Panc1 (cell line): ENCODE data around the gene RPP30. TPM values are rescaled to one million over a fixed set of nuclear protein-coding genes. Genes with fewer than 3 reads are reported as not detected.

ENCODE experiments used
- ATAC-seq: fragments of 200-7000 bp; cut with Tn5 transposase; 2 replicates; pipeline ENCODE4 v1.9.1; 2020; ENCODE audit warnings: mild to moderate bottlenecking, moderate library complexity
- BruUV-seq: library from RNA; stranded (reverse); fragments of 400-500 nt; replicated peaks from 2 replicates; lab custom pipeline; 2021; lab: Mats Ljungman, UMichigan
- CTCF ChIA-PET: fragments of 300-600 bp; sonication (Branson Sonifier 250); formaldehyde crosslinking; loops from one replicate; lab custom pipeline; 2022; ENCODE audit warnings: antibody characterized with exemption; lab: Charles Lee
- POLR2A ChIA-PET: fragments of 300-600 bp; sonication (Branson Sonifier 250); formaldehyde crosslinking; loops from one replicate; lab custom pipeline; 2022; ENCODE audit warnings: antibody characterized with exemption; lab: Charles Lee
- DNase-seq: peaks from one replicate; pipeline ENCODE4 v3.0.0-alpha.2; 2010; ENCODE audit warnings: low read depth, low spot score
- H3K27ac ChIP-seq: 2 replicates; pipeline ENCODE4 v1.5.1; 2011; ENCODE audit warnings: mild to moderate bottlenecking, low read length, inconsistent platforms
- H3K27me3 ChIP-seq: fragments of 200-500 bp; sonication (Bioruptor generic); 2 replicates; pipeline ENCODE4 v1.6.0; 2014; ENCODE audit warnings: low read length, inconsistent platforms; ENCODE audit not compliant: control insufficient read depth, insufficient read depth
- H3K36me3 ChIP-seq: fragments of 200-500 bp; sonication (Bioruptor generic); 2 replicates; pipeline ENCODE4 v1.5.1; 2014; ENCODE audit warnings: inconsistent platforms, mild to moderate bottlenecking, low read length, moderate library complexity; ENCODE audit not compliant: control insufficient read depth, insufficient read depth
- H3K4me1 ChIP-seq: 2 replicates; pipeline ENCODE4 v1.5.1; 2011; ENCODE audit warnings: inconsistent platforms, mild to moderate bottlenecking, low read length, moderate library complexity; ENCODE audit not compliant: control insufficient read depth, insufficient read depth
- H3K4me3 ChIP-seq, 2 experiments: 2 replicates each; pipeline ENCODE4 v1.5.1; 2011 to 2012; ENCODE audit warnings: low read depth in 2 of 2, low read length in 2 of 2, mild to moderate bottlenecking in 2 of 2, inconsistent platforms in 1 of 2, moderate library complexity in 1 of 2
- H3K9me3 ChIP-seq: fragments of 200-500 bp; sonication (Bioruptor generic); 2 replicates; pipeline ENCODE4 v1.5.1; 2014; ENCODE audit warnings: low read depth, mild to moderate bottlenecking, inconsistent platforms, low read length, moderate library complexity; ENCODE audit not compliant: control insufficient read depth, insufficient read depth
- CTCF ChIP-seq: fragments of 450-650 bp; IDR thresholded peaks from 2 replicates; pipeline ENCODE4 v1.5.1; 2017; ENCODE audit warnings: mild to moderate bottlenecking
- POLR2AphosphoS5 ChIP-seq: IDR thresholded peaks from 2 replicates; pipeline ENCODE4 v1.6.1; 2012; ENCODE audit warnings: mild to moderate bottlenecking, low read depth, low read length, moderate library complexity
- REST ChIP-seq, 2 experiments: IDR thresholded peaks; 2 replicates each; pipeline ENCODE4 v1.6.1; 2011 to 2012; ENCODE audit warnings: low read depth in 2 of 2, control low read depth in 1 of 2, low read length in 1 of 2, mild to moderate bottlenecking in 1 of 2, moderate library complexity in 1 of 2; ENCODE audit not compliant: insufficient read depth in 1 of 2
- SIN3A ChIP-seq: IDR thresholded peaks from 2 replicates; pipeline ENCODE4 v1.6.1; 2012; ENCODE audit warnings: low read depth, mild to moderate bottlenecking, low read length, moderate library complexity, borderline replicate concordance; ENCODE audit not compliant: insufficient read depth
- TCF7L2 ChIP-seq: IDR thresholded peaks from 2 replicates; pipeline ENCODE4 v1.6.1; 2011; ENCODE audit warnings: mild to moderate bottlenecking, low read depth, low read length, inconsistent platforms
- in situ Hi-C: cut with HindIII; loops from 2 replicates; pipeline ENCODE4 v1.10.0; 2016; ENCODE audit warnings: low sequenced_read_pairs, low pct_unique_long_range_greater_than_20kb
- intact Hi-C: fragments of 100-400 bp; cut with micrococcal nuclease; formaldehyde crosslinking; loops from one replicate; pipeline ENCODE4 v1.10.0; 2022; ENCODE audit not compliant: unreplicated experiment
- total RNA-seq: library from RNA; stranded (reverse); gene quantifications from one replicate; pipeline ENCODE4 v1.2.1, GENCODE V29; 2021; ENCODE audit not compliant: unreplicated experiment

RPP30 gene
- total RNA-seq, 1 experiment from 2014 or later = 59.0 TPM

GRCh38 chr10:90856261-90856660, 15.5 kb upstream of the RPP30 start:
- in situ Hi-C loops = no loop called here
- no peak for TF ChIP-seq REST (IDR thresholded peaks at IDR 0.05; ENCODE audit: insufficient read depth in 1 of 2, low read depth in 2 of 2, low read length in 1 of 2)
- no peak for TF ChIP-seq SIN3A
- no peak for TF ChIP-seq CTCF
- no peak for TF ChIP-seq POLR2AphosphoS5
- TF ChIP-seq TCF7L2 = no peak

GRCh38 chr10:90856964-90857634, 14.7 kb upstream of the RPP30 start:
- intact Hi-C loops = no loop called here
- Histone ChIP-seq H3K9me3 (no peaks in the 10 kb centered on the region), H3K36me3 (peaks cover 7% of the 10 kb centered on the region; the same call in 1 of the 2 replicates), H3K4me3 (peak overlapping the region; percentile 52 to 53), H3K4me1 (no peaks in the 10 kb centered on the region; the same call in 1 of the 2 replicates), H3K27me3 (peaks cover 38% of the 10 kb centered on the region), H3K27ac (no peak overlapping the region)
- CTCF ChIA-PET = interaction anchor here (0.7 kb wide), 1 partner anchor 164 kb away, joined by 3 read pairs; no protein-coding TSS in a partner anchor
- in situ Hi-C loops = no loop called here
- POLR2A ChIA-PET = no interaction called here
- ATAC-seq (peak; percentile 13; the same call in 1 of the 2 replicates), DNase-seq (no peak)
- BruUV-seq = no TSS peak
- TF ChIP-seq CTCF (no peak), SIN3A (no peak), POLR2AphosphoS5 (no peak), TCF7L2 (no peak)

More at GRCh38 chr10:90856261-90856660, 15.5 kb upstream of the RPP30 start:
- no peak for DNase-seq
- BruUV-seq = no TSS peak
- ChIA-PET CTCF (interaction anchor here (0.7 kb wide), 1 partner anchor 163 kb away, joined by 3 read pairs; no protein-coding TSS in a partner anchor), POLR2A (no interaction called here)
- Histone ChIP-seq H3K36me3 (peaks cover 7% of the 10 kb centered on the region; the same call in 1 of the 2 replicates), H3K9me3 (no peaks in the 10 kb centered on the region; the same call in 1 of the 2 replicates), H3K27ac (no peak overlapping the region), H3K4me1 (no peaks in the 10 kb centered on the region; the same call in 1 of the 2 replicates), H3K4me3 (no peak overlapping the region), H3K27me3 (peaks cover 36% of the 10 kb centered on the region)
- intact Hi-C loops = no loop called here
- ATAC-seq = no peak
